ENCODE measurements around the gene PUSL1.

Gene PUSL1

DNA sequence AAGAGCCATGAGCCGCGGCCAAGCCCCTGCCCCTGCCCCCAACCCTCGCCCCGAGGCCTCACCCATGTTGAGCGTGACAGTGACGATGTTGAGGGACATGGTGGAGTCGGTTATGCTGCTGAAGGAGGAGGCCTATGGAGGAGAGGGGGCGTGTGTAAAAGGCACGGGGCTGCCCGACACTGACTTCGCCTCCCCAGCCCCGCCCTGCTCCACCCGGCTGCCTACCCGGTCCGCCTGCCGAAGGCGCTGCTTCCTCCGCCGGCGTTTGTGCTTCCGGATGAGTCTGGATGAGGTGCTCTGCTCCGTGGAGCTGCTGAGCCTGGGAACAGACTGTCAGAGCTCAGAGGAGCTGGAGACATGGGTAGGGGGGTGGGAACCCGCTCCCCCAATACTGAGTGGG is 31.8 kb downstream of the PUSL1 start:
- H3K4me3 ChIP-seq (replicated peaks; ENCODE audit: insufficient read depth, low read length), result no peak overlapping the region
- TF ChIP-seq SPI1 (IDR thresholded peaks at IDR 0.05; ENCODE audit: borderline replicate concordance, low read depth) (no peak), POLR2AphosphoS5 (IDR thresholded peaks at IDR 0.05; ENCODE audit: low read depth) (no peak), REST (IDR thresholded peaks at IDR 0.05; ENCODE audit: insufficient replicate concordance, low read depth) (no peak), GABPA (IDR thresholded peaks at IDR 0.05; ENCODE audit: low read depth) (no peak)
- TF ChIP-seq, protein P1, sequence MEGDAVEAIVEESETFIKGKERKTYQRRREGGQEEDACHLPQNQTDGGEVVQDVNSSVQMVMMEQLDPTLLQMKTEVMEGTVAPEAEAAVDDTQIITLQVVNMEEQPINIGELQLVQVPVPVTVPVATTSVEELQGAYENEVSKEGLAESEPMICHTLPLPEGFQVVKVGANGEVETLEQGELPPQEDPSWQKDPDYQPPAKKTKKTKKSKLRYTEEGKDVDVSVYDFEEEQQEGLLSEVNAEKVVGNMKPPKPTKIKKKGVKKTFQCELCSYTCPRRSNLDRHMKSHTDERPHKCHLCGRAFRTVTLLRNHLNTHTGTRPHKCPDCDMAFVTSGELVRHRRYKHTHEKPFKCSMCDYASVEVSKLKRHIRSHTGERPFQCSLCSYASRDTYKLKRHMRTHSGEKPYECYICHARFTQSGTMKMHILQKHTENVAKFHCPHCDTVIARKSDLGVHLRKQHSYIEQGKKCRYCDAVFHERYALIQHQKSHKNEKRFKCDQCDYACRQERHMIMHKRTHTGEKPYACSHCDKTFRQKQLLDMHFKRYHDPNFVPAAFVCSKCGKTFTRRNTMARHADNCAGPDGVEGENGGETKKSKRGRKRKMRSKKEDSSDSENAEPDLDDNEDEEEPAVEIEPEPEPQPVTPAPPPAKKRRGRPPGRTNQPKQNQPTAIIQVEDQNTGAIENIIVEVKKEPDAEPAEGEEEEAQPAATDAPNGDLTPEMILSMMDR (IDR thresholded peaks at IDR 0.05; ENCODE audit: insufficient read depth, low read length), result no peak
- no peak for DNase-seq (ENCODE audit: low read depth in 1 of 2, low spot score in 1 of 2)
- H3K27ac ChIP-seq (replicated peaks), result no peak overlapping the region
- no peaks in the 10 kb centered on the region for H3K27me3 ChIP-seq (ENCODE audit: insufficient read depth, poor library complexity, severe bottlenecking)

DNA sequence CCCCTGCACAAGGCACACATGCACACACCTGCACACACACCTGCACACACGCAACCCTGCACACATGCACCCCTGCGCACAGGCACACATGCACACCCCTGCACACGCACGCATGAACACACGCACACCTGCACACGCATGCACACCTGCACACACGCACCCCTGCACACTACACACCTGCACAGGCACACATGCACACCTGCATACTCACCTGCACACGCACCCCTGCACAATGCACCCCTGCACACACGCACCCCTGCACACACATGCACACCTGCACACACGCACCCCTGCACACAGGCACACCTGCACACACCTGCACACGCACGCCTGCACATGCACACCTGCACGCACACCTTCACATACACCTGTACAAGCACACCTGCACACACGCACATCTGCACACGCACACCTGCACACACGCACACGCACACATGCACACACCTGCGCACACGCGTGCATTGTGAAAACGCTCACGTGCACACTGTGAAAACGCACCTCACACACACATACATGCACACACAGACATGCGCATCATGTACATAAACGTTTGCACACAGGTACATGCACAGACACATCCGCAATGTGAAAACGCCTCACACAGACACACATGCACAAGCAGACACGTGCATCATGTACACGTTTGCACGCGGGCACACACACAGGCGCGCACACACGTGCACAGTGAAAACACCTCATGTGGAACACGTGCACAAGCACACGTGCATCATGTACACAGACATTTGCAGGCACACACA is 32.6 kb downstream of the PUSL1 start:
- Histone ChIP-seq H3K27ac (replicated peaks) (no peak overlapping the region), H3K27me3 (ENCODE audit: insufficient read depth, poor library complexity, severe bottlenecking) (no peaks in the 10 kb centered on the region), H3K4me3 (replicated peaks; ENCODE audit: insufficient read depth, low read length) (no peak overlapping the region)
- no peak for DNase-seq (ENCODE audit: low read depth in 1 of 2, low spot score in 1 of 2)
- TF ChIP-seq GABPA (IDR thresholded peaks at IDR 0.05; ENCODE audit: low read depth) (no peak), SPI1 (IDR thresholded peaks at IDR 0.05; ENCODE audit: borderline replicate concordance, low read depth) (no peak), REST (IDR thresholded peaks at IDR 0.05; ENCODE audit: insufficient replicate concordance, low read depth) (no peak), POLR2AphosphoS5 (IDR thresholded peaks at IDR 0.05; ENCODE audit: low read depth) (no peak; the same call in 1 of the 2 replicates)
- TF ChIP-seq, protein P1 (IDR thresholded peaks at IDR 0.05; ENCODE audit: insufficient read depth, low read length), result no peak

DNA sequence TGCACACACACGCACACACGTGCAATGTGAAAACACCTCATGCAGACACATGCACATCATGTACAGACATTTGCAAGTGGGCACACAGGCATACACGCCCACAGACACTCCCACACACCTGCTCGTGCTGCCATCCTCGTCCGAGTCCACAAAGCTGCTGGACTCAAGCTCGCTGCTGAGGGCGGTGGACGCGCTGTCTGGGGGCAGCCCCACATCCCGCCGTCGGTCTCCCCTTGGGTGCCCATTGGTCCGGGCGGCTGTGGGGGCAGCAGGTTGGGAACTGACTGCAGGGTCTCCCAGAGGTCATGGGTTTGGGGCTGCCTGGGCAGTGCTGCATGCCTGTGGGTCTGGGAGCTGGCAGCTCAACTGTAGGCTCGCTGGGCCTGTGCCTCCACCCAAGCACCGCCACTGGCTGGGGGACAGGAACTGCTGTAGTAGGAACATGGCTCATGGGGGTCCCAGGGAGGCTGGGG is 33.2 kb downstream of the PUSL1 start:
- Histone ChIP-seq H3K27me3 (ENCODE audit: insufficient read depth, poor library complexity, severe bottlenecking) (no peaks in the 10 kb centered on the region), H3K4me3 (replicated peaks; ENCODE audit: insufficient read depth, low read length) (no peak overlapping the region), H3K27ac (replicated peaks) (no peak overlapping the region)
- TF ChIP-seq, protein P1 (IDR thresholded peaks at IDR 0.05; ENCODE audit: insufficient read depth, low read length), result no peak
- TF ChIP-seq GABPA (IDR thresholded peaks at IDR 0.05; ENCODE audit: low read depth), result no peak
- TF ChIP-seq REST (IDR thresholded peaks at IDR 0.05; ENCODE audit: insufficient replicate concordance, low read depth), result no peak
- no peak for TF ChIP-seq POLR2AphosphoS5 (IDR thresholded peaks at IDR 0.05; ENCODE audit: low read depth)
- TF ChIP-seq SPI1 (IDR thresholded peaks at IDR 0.05; ENCODE audit: borderline replicate concordance, low read depth), result no peak
- DNase-seq (ENCODE audit: low read depth in 1 of 2, low spot score in 1 of 2), result no peak
